ENCODE measurements around the gene BCL7C. TPM values are rescaled to one million over a fixed set of nuclear protein-coding genes. Genes with fewer than 3 reads are reported as not detected.

The BCL7C gene
- total RNA-seq, 1 donor: 33.3 TPM

DNA sequence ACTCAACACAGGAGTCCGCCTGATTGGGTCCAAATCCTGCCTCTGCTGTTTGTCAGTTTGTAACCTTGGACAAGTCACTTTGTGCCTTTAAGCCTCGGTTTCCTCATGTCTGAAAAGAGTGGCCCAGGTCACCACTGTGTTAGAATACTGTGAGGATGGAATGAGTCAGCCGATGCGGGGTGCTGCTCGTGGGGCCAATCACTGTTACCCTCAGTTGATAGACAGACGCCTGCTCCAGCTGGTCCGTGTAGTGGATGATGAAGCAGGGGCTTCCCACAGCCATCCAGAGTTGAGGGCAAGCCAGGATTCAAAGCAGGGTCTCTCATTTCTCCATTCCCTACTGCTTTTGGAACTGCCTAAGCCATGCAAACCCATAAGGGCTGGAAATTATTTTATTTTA is 35.3 kb upstream of the BCL7C start:
- TF ChIP-seq, protein P1, sequence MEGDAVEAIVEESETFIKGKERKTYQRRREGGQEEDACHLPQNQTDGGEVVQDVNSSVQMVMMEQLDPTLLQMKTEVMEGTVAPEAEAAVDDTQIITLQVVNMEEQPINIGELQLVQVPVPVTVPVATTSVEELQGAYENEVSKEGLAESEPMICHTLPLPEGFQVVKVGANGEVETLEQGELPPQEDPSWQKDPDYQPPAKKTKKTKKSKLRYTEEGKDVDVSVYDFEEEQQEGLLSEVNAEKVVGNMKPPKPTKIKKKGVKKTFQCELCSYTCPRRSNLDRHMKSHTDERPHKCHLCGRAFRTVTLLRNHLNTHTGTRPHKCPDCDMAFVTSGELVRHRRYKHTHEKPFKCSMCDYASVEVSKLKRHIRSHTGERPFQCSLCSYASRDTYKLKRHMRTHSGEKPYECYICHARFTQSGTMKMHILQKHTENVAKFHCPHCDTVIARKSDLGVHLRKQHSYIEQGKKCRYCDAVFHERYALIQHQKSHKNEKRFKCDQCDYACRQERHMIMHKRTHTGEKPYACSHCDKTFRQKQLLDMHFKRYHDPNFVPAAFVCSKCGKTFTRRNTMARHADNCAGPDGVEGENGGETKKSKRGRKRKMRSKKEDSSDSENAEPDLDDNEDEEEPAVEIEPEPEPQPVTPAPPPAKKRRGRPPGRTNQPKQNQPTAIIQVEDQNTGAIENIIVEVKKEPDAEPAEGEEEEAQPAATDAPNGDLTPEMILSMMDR (IDR thresholded peaks at IDR 0.05; ENCODE audit: extremely low read depth, low read depth, low read length): no peak
- H3K27me3 ChIP-seq (ENCODE audit: insufficient read depth, low read length): no peaks in the 10 kb centered on the region

DNA sequence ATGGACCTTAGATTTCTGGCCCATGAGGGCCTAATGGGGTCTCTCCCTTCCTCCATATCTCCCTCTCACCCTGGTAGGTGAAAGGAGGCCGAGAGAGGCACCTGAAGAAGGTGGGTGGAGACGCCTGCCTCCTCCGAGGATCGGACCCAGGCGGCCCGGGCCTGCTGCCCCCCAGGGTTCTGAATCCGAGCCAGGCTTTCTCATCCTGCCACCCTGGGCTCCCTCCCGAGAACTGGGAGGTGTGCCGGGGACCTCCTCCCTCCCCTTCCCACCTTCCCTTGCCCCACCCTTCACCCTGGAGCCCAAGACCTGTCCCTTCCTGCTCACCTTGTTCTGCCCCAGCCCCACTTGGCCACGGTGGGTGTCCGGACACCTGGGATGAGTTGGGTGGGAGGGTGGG is 34.5 kb upstream of the BCL7C start:
- H3K36me3 ChIP-seq (ENCODE audit: insufficient read depth, low read length): peaks cover 45% of the 10 kb centered on the region
- H3K27ac ChIP-seq (ENCODE audit: low read depth, low read length): no peak overlapping the region
- no peak overlapping the region for H3K4me3 ChIP-seq (ENCODE audit: insufficient read depth, low read length)
- H3K9me3 ChIP-seq (ENCODE audit: low read depth, low read length): no peaks in the 10 kb centered on the region
- TF ChIP-seq, protein P1 (IDR thresholded peaks at IDR 0.05; ENCODE audit: extremely low read depth, low read depth, low read length): no peak
- DNase-seq (ENCODE audit: insufficient read length, low spot score, missing footprints): no peak
- H3K79me2 ChIP-seq (ENCODE audit: insufficient read depth, low read length): peaks cover 7% of the 10 kb centered on the region
- H3K27me3 ChIP-seq (ENCODE audit: insufficient read depth, low read length): no peaks in the 10 kb centered on the region
- no peak overlapping the region for H3K4me2 ChIP-seq (ENCODE audit: insufficient read depth, low read length)
- peaks cover 10% of the 10 kb centered on the region for H3K4me1 ChIP-seq (ENCODE audit: insufficient read depth, low read length)
- peaks cover 9% of the 10 kb centered on the region for H4K20me1 ChIP-seq (ENCODE audit: insufficient read depth, low read length)
- no peak overlapping the region for H2AFZ ChIP-seq (ENCODE audit: low read length)

More for the DNA sequence above, 35.3 kb upstream of the BCL7C start:
- H3K79me2 ChIP-seq (ENCODE audit: insufficient read depth, low read length): peaks cover 7% of the 10 kb centered on the region
- H3K9me3 ChIP-seq (ENCODE audit: low read depth, low read length): no peaks in the 10 kb centered on the region
- no peak overlapping the region for H3K4me2 ChIP-seq (ENCODE audit: insufficient read depth, low read length)
- peaks cover 45% of the 10 kb centered on the region for H3K36me3 ChIP-seq (ENCODE audit: insufficient read depth, low read length)
- H3K4me1 ChIP-seq (ENCODE audit: insufficient read depth, low read length): peaks cover 10% of the 10 kb centered on the region
- no peak overlapping the region for H2AFZ ChIP-seq (ENCODE audit: low read length)
- no peak overlapping the region for H3K4me3 ChIP-seq (ENCODE audit: insufficient read depth, low read length)
- peak; percentile 18 for DNase-seq (ENCODE audit: insufficient read length, low spot score, missing footprints)
- no peak overlapping the region for H3K27ac ChIP-seq (ENCODE audit: low read depth, low read length)
- H4K20me1 ChIP-seq (ENCODE audit: insufficient read depth, low read length): peaks cover 9% of the 10 kb centered on the region

GRCh38 chr16:30927789-30928378 is 34.0 kb upstream of the BCL7C start:
- H3K36me3 ChIP-seq (ENCODE audit: insufficient read depth, low read length): peaks cover 44% of the 10 kb centered on the region
- H3K79me2 ChIP-seq (ENCODE audit: insufficient read depth, low read length): peaks cover 7% of the 10 kb centered on the region
- no peaks in the 10 kb centered on the region for H3K9me3 ChIP-seq (ENCODE audit: low read depth, low read length)
- peaks cover 10% of the 10 kb centered on the region for H3K4me1 ChIP-seq (ENCODE audit: insufficient read depth, low read length)
- no peaks in the 10 kb centered on the region for H3K27me3 ChIP-seq (ENCODE audit: insufficient read depth, low read length)
- no peak overlapping the region for H3K27ac ChIP-seq (ENCODE audit: low read depth, low read length)
- H3K4me3 ChIP-seq (ENCODE audit: insufficient read depth, low read length): no peak overlapping the region
- peaks cover 9% of the 10 kb centered on the region for H4K20me1 ChIP-seq (ENCODE audit: insufficient read depth, low read length)
- TF ChIP-seq, protein P1 (IDR thresholded peaks at IDR 0.05; ENCODE audit: extremely low read depth, low read depth, low read length): no peak
- DNase-seq (ENCODE audit: insufficient read length, low spot score, missing footprints): peak; percentile 95
- H3K4me2 ChIP-seq (ENCODE audit: insufficient read depth, low read length): no peak overlapping the region
- no peak overlapping the region for H2AFZ ChIP-seq (ENCODE audit: low read length)

DNA sequence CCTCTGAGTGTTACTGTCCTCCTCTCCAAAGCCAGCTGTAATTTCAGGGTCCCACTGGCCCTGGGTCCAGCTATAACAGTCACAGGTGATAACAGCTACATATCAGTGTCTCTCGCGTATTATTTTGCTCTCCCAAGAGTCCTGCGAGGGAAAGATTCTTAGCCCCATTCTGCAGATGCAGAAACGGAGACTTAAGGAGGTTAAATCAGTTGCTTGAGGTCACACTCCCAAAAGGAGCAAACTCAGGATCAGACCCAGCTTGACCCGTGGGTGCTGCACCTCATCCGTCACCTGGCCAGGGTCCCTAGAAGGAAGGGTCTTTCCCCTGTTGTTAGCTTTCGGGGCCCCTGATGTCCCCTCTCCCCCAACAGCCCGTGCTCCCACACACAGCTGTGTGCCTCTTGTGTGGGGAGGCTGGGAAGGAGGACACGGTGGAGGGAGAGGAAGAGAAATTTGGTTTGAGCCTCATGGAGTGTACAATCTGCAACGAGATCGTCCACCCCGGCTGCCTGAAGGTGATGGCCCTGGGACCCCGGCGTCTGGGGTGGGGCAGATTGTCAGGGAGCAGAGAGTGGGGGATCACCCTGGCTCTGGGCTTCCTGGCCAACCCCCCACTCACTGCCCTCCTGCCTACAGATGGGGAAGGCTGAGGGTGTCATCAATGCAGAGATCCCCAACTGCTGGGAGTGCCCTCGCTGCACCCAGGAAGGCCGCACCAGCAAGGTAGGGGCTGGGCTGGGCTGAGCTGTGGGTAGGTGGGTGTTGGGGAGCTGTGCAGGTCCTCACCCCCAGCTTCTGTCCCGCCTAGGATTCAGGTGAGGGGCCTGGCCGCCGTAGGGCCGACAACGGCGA is 33.3 kb upstream of the BCL7C start:
- Histone ChIP-seq H4K20me1 (ENCODE audit: insufficient read depth, low read length) (peaks cover 9% of the 10 kb centered on the region), H3K79me2 (ENCODE audit: insufficient read depth, low read length) (peaks cover 7% of the 10 kb centered on the region), H3K27ac (ENCODE audit: low read depth, low read length) (no peak overlapping the region), H3K4me1 (ENCODE audit: insufficient read depth, low read length) (peaks cover 10% of the 10 kb centered on the region), H3K4me2 (ENCODE audit: insufficient read depth, low read length) (no peak overlapping the region), H3K36me3 (ENCODE audit: insufficient read depth, low read length) (peaks cover 37% of the 10 kb centered on the region), H2AFZ (ENCODE audit: low read length) (no peak overlapping the region), H3K4me3 (ENCODE audit: insufficient read depth, low read length) (no peak overlapping the region), H3K9me3 (ENCODE audit: low read depth, low read length) (no peaks in the 10 kb centered on the region), H3K27me3 (ENCODE audit: insufficient read depth, low read length) (no peaks in the 10 kb centered on the region)
- TF ChIP-seq, protein P1 (IDR thresholded peaks at IDR 0.05; ENCODE audit: extremely low read depth, low read depth, low read length): no peak
- peak; percentile 66 for DNase-seq (ENCODE audit: insufficient read length, low spot score, missing footprints)

Measured in osteoblast (primary cell).